ENCODE measurements around the gene COL23A1.

DNA sequence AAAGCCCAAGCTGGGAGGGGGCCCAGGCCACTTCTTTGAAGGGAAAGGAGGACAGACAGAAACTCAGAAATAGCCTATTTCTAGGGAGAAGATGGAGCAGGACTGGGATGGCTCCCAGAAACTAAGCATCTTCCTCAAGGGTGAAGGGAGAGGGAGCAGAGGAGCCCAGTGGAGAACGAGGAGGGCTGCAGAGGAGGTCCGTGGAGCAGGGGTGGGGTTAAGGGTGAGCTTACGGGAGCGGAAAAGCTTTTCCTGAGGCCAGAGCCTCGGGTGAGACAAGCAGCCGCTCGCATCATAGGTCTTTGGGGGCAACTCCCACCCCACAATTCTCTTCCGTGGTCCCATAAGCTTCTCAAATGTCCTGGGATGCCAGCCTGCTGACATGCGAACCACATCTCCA lies 230.5 kb downstream of the COL23A1 start:
- no peak for TF ChIP-seq EZH2 (IDR thresholded peaks at IDR 0.05; ENCODE audit: borderline replicate concordance, insufficient read depth, low read depth, low read length, poor library complexity, severe bottlenecking)
- TF ChIP-seq, protein P1, sequence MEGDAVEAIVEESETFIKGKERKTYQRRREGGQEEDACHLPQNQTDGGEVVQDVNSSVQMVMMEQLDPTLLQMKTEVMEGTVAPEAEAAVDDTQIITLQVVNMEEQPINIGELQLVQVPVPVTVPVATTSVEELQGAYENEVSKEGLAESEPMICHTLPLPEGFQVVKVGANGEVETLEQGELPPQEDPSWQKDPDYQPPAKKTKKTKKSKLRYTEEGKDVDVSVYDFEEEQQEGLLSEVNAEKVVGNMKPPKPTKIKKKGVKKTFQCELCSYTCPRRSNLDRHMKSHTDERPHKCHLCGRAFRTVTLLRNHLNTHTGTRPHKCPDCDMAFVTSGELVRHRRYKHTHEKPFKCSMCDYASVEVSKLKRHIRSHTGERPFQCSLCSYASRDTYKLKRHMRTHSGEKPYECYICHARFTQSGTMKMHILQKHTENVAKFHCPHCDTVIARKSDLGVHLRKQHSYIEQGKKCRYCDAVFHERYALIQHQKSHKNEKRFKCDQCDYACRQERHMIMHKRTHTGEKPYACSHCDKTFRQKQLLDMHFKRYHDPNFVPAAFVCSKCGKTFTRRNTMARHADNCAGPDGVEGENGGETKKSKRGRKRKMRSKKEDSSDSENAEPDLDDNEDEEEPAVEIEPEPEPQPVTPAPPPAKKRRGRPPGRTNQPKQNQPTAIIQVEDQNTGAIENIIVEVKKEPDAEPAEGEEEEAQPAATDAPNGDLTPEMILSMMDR (IDR thresholded peaks at IDR 0.05): no peak

Data from B cell (primary cell).